H9 (cell line): ENCODE data around the gene TMCO6. TPM values are rescaled to one million over a fixed set of nuclear protein-coding genes. Genes with fewer than 3 reads are reported as not detected.
"Not testable (repeated sequence)": the region's sequence is repeated elsewhere in the genome, so short reads cannot be mapped to it uniquely, and the experiment has no call there.

Experiments
- DNase-seq: peaks from one replicate; pipeline ENCODE4 v3.0.0-alpha.2; 2017
- H2AFZ ChIP-seq: one replicate; pipeline ENCODE4 v1.6.1; 2013; ENCODE audit warnings: mild to moderate bottlenecking, low read length, control low read depth, moderate library complexity
- H2AK5ac ChIP-seq: 2 replicates; pipeline ENCODE4 v1.6.1; 2013; ENCODE audit warnings: low read length, control low read depth, mixed read lengths; ENCODE audit not compliant: insufficient read length
- H2BK120ac ChIP-seq: one replicate; pipeline ENCODE4 v1.6.1; 2013; ENCODE audit warnings: low read depth, mild to moderate bottlenecking, low read length, control low read depth, inconsistent platforms; ENCODE audit not compliant: poor library complexity, severe bottlenecking
- H2BK12ac ChIP-seq: 2 replicates; pipeline ENCODE4 v1.6.1; 2013; ENCODE audit warnings: low read length, control low read depth, mixed read lengths, low read depth; ENCODE audit not compliant: insufficient read length
- H2BK15ac ChIP-seq: 2 replicates; pipeline ENCODE4 v1.6.1; 2013; ENCODE audit warnings: low read depth, low read length, control low read depth
- H2BK20ac ChIP-seq: one replicate; pipeline ENCODE4 v1.6.1; 2013; ENCODE audit warnings: low read depth, mild to moderate bottlenecking, low read length, control low read depth, inconsistent platforms; ENCODE audit not compliant: poor library complexity, severe bottlenecking
- H2BK5ac ChIP-seq: 2 replicates; pipeline ENCODE4 v1.6.1; 2013; ENCODE audit warnings: low read length, control low read depth, mixed read lengths; ENCODE audit not compliant: insufficient read length
- H3K14ac ChIP-seq: 2 replicates; pipeline ENCODE4 v1.6.1; 2013; ENCODE audit warnings: low read length, control low read depth; ENCODE audit not compliant: insufficient read depth
- H3K18ac ChIP-seq: 2 replicates; pipeline ENCODE4 v1.6.1; 2013; ENCODE audit warnings: low read depth, mild to moderate bottlenecking, mixed read lengths, low read length, control low read depth; ENCODE audit not compliant: insufficient read length
- H3K23ac ChIP-seq: 2 replicates; pipeline ENCODE4 v1.6.1; 2013; ENCODE audit warnings: low read length, control low read depth, mixed read lengths, low read depth; ENCODE audit not compliant: insufficient read length
- H3K23me2 ChIP-seq: 2 replicates; pipeline ENCODE4 v1.6.1; 2013; ENCODE audit warnings: low read depth, mild to moderate bottlenecking, mixed read lengths, low read length, control low read depth; ENCODE audit not compliant: insufficient read length, poor library complexity, severe bottlenecking
- H3K27ac ChIP-seq: 2 replicates; pipeline ENCODE4 v1.5.1; 2013; ENCODE audit warnings: low read length, control low read depth, mixed read lengths, low read depth; ENCODE audit not compliant: insufficient read length
- H3K27me3 ChIP-seq: 2 replicates; pipeline ENCODE4 v1.6.1; 2013; ENCODE audit warnings: low read length, control low read depth, inconsistent platforms; ENCODE audit not compliant: insufficient read depth
- H3K4ac ChIP-seq: 2 replicates; pipeline ENCODE4 v1.6.1; 2013; ENCODE audit warnings: low read depth, mild to moderate bottlenecking, control low read depth, inconsistent platforms, low read length, moderate library complexity
- H3K4me1 ChIP-seq: 2 replicates; pipeline ENCODE4 v1.6.1; 2013; ENCODE audit warnings: low read length, control low read depth, inconsistent platforms; ENCODE audit not compliant: insufficient read depth
- H3K4me2 ChIP-seq: 2 replicates; pipeline ENCODE4 v1.6.1; 2013; ENCODE audit warnings: low read length, control low read depth, mixed read lengths; ENCODE audit not compliant: insufficient read length, insufficient read depth
- H3K56ac ChIP-seq: 2 replicates; pipeline ENCODE4 v1.6.1; 2013; ENCODE audit warnings: low read depth, mild to moderate bottlenecking, mixed read lengths, low read length, control low read depth; ENCODE audit not compliant: insufficient read length
- H3K79me1 ChIP-seq: 2 replicates; pipeline ENCODE4 v1.6.1; 2013; ENCODE audit warnings: low read depth, mild to moderate bottlenecking, moderate library complexity, low read length, control low read depth, inconsistent platforms; ENCODE audit not compliant: insufficient read depth, poor library complexity, severe bottlenecking
- H3K79me2 ChIP-seq: 2 replicates; pipeline ENCODE4 v1.6.1; 2013; ENCODE audit warnings: low read length, control low read depth, inconsistent platforms; ENCODE audit not compliant: insufficient read depth
- H3K9ac ChIP-seq: 2 replicates; pipeline ENCODE4 v1.6.1; 2013; ENCODE audit warnings: low read length, control low read depth, mixed read lengths; ENCODE audit not compliant: insufficient read length; ENCODE audit errors: extremely low read depth
- H3K9me3 ChIP-seq: one replicate; pipeline ENCODE4 v1.6.1; 2013; ENCODE audit warnings: low read depth, low read length, inconsistent platforms; ENCODE audit not compliant: control insufficient read depth
- H3T11ph ChIP-seq: one replicate; pipeline ENCODE4 v1.6.1; 2013; ENCODE audit warnings: mild to moderate bottlenecking, low read length, control low read depth, inconsistent platforms
- H4K20me1 ChIP-seq: one replicate; pipeline ENCODE4 v1.6.1; 2013; ENCODE audit not compliant: control insufficient read depth, insufficient read length, insufficient read depth
- H4K5ac ChIP-seq: 2 replicates; pipeline ENCODE4 v1.6.1; 2013; ENCODE audit warnings: low read depth, mild to moderate bottlenecking, mixed read lengths, low read length, control low read depth; ENCODE audit not compliant: insufficient read length
- H4K8ac ChIP-seq: replicated peaks from 2 replicates; pipeline ENCODE4 v1.6.1; 2013; ENCODE audit warnings: low read length, control low read depth, mixed read lengths, low read depth; ENCODE audit not compliant: insufficient read length
- H4K91ac ChIP-seq: 2 replicates; pipeline ENCODE4 v1.6.1; 2013; ENCODE audit warnings: low read depth, mild to moderate bottlenecking, moderate library complexity, mixed read lengths, low read length, control low read depth; ENCODE audit not compliant: insufficient read length
- H3K27ac Mint-ChIP-seq, 3 experiments: 2 replicates in 2 of 3; 3 replicates in 1 of 3; pipeline ENCODE4 v1.8.0; 2020 to 2021; ENCODE audit warnings: mixed read lengths in 3 of 3, mild to moderate bottlenecking in 1 of 3, moderate library complexity in 1 of 3
- H3K27me3 Mint-ChIP-seq: 2 replicates; pipeline ENCODE4 v1.8.0; 2021; ENCODE audit warnings: low read depth, mild to moderate bottlenecking, moderate library complexity, mixed read lengths
- H3K36me3 Mint-ChIP-seq, 3 experiments: 2 replicates in 2 of 3; 3 replicates in 1 of 3; pipeline ENCODE4 v1.8.0; 2020 to 2021; ENCODE audit warnings: low read depth in 3 of 3, mixed read lengths in 3 of 3; ENCODE audit not compliant: insufficient read depth in 1 of 3
- H3K4me1 Mint-ChIP-seq, 2 experiments: 2 replicates each; pipeline ENCODE4 v1.8.0; 2020; ENCODE audit warnings: mixed read lengths in 2 of 2
- H3K4me3 Mint-ChIP-seq, 2 experiments: 2 replicates in 1 of 2; 3 replicates in 1 of 2; pipeline ENCODE4 v1.8.0; 2020 to 2021; ENCODE audit warnings: mild to moderate bottlenecking in 2 of 2, mixed read lengths in 2 of 2, moderate library complexity in 1 of 2
- H3K9me3 Mint-ChIP-seq, 2 experiments: 2 replicates in 1 of 2; 3 replicates in 1 of 2; pipeline ENCODE4 v1.8.0; 2020; ENCODE audit warnings: mild to moderate bottlenecking in 2 of 2, mixed read lengths in 2 of 2, moderate library complexity in 1 of 2
- WGBS: extraction: QIAGEN DNeasy Blood & Tissue Kit; methylation state at CpG from one replicate; pipeline ENCODE4 v1.1.7; 2013; ENCODE audit warnings: missing lambda C conversion rate, low lambda C conversion rate, mixed read lengths; ENCODE audit not compliant: insufficient read length; ENCODE audit errors: extremely low coverage; 5-methylcytosine and 5-hydroxymethylcytosine counted together
- total RNA-seq: library from RNA; stranded (reverse); gene quantifications from 2 replicates; pipeline ENCODE4 v1.2.1, GENCODE V29; 2021
- TF ChIP-seq, protein P1 (sequence below): fragments of 200-600 bp; sonication (generic); conservative IDR thresholded peaks from 3 replicates; pipeline ENCODE4 v1.8.0; 2021; ENCODE audit warnings: antibody characterized with exemption, mild to moderate bottlenecking

TMCO6 gene
- total RNA-seq, 1 experiment from 2014 or later: 39.3 TPM

DNA sequence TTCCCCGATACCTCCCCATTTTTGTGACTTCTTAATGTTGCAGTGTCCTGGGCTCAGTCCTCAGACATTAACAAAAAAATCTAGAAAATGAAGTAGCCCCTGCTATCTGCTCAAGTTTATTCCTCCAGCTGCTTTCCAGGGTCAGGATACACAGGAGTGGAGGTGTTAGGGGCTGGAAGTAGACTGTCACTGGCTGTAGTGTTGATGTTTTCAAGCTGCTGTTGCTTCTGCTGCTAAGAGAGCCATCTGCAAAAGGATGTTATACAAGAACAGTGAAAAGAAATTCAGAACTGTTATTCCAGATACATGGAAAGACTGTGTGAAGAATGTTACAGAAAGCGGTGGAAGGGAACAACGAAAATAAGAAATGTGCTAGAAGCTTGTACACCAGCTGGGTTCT, 16.9 kb upstream of the TMCO6 start:
- Histone ChIP-seq H2BK20ac (no peak overlapping the region), H3K9ac (no peak overlapping the region), H3K4me1 (no peaks in the 10 kb centered on the region), H2AFZ (no peak overlapping the region), H3K4ac (no peak overlapping the region), H3K4me2 (no peak overlapping the region), H2BK15ac (no peak overlapping the region), H2BK5ac (no peak overlapping the region), H3K9me3 (peaks cover 9% of the 10 kb centered on the region), H4K20me1 (no peaks in the 10 kb centered on the region), H3K27me3 (no peaks in the 10 kb centered on the region), H2BK12ac (no peak overlapping the region), H3K23ac (no peak overlapping the region), H2BK120ac (no peak overlapping the region), H3K56ac (no peak overlapping the region), H3K14ac (no peak overlapping the region), H3K18ac (no peak overlapping the region), H4K91ac (no peak overlapping the region), H3K79me1 (no peaks in the 10 kb centered on the region), H3K23me2 (no peaks in the 10 kb centered on the region), H4K8ac (no peak overlapping the region), H3K27ac (no peak overlapping the region), H3T11ph (no peak overlapping the region), H3K79me2 (no peaks in the 10 kb centered on the region), H4K5ac (no peak overlapping the region), H2AK5ac (no peak overlapping the region)
- H3K36me3 Mint-ChIP-seq: peaks cover 0 to 6% (median 1%) of the 10 kb centered on the region in 3 experiments; a peak in 2 of 7 replicates
- H3K4me3 Mint-ChIP-seq: no peak overlapping the region
- no peak overlapping the region for H3K27ac Mint-ChIP-seq
- WGBS: no CpG with 5 or more reads among the region's 3 CpGs
- no peak for DNase-seq
- H3K9me3 Mint-ChIP-seq: peaks cover 64 to 68% of the 10 kb centered on the region in 2 experiments
- H3K27me3 Mint-ChIP-seq: peaks cover 28% of the 10 kb centered on the region
- H3K4me1 Mint-ChIP-seq: no peaks in the 10 kb centered on the region
- TF ChIP-seq, protein P1, sequence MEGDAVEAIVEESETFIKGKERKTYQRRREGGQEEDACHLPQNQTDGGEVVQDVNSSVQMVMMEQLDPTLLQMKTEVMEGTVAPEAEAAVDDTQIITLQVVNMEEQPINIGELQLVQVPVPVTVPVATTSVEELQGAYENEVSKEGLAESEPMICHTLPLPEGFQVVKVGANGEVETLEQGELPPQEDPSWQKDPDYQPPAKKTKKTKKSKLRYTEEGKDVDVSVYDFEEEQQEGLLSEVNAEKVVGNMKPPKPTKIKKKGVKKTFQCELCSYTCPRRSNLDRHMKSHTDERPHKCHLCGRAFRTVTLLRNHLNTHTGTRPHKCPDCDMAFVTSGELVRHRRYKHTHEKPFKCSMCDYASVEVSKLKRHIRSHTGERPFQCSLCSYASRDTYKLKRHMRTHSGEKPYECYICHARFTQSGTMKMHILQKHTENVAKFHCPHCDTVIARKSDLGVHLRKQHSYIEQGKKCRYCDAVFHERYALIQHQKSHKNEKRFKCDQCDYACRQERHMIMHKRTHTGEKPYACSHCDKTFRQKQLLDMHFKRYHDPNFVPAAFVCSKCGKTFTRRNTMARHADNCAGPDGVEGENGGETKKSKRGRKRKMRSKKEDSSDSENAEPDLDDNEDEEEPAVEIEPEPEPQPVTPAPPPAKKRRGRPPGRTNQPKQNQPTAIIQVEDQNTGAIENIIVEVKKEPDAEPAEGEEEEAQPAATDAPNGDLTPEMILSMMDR: no peak

DNA sequence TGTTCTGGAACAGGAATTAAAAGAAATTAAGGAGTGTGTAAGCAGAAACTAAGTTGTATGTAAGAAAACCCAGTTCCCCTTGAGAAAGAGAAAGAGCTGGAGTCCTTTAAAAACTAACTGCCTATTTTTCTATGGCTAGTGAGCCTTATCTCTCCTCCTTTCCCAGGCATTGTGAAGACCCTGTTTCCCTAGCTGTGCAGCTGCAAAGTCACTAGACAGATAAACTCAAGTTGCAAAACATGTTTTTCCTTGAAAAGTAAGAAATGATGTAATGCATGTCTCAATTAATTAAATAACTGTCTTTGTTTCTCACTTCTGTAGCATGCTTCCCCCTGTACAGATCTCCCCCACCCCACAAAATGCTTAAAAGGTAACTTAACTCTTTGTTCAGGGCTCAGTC, 16.2 kb upstream of the TMCO6 start:
- not testable (repeated sequence) for H4K20me1 ChIP-seq, H4K91ac ChIP-seq, H3K18ac ChIP-seq, H4K8ac ChIP-seq, H3K4me3 Mint-ChIP-seq, H2AK5ac ChIP-seq, DNase-seq, H2BK15ac ChIP-seq, H2BK20ac ChIP-seq, H2BK5ac ChIP-seq, H3K79me2 ChIP-seq, H3T11ph ChIP-seq, H3K4me1 Mint-ChIP-seq, H3K27me3 ChIP-seq, H3K23ac ChIP-seq, H3K14ac ChIP-seq, H4K5ac ChIP-seq, H3K9ac ChIP-seq, H3K4me1 ChIP-seq, H3K4me2 ChIP-seq, H3K27ac Mint-ChIP-seq, H2AFZ ChIP-seq, H3K79me1 ChIP-seq, H2BK12ac ChIP-seq, H3K4ac ChIP-seq, H3K27ac ChIP-seq, H3K23me2 ChIP-seq, H3K56ac ChIP-seq, H2BK120ac ChIP-seq
- peaks cover 10% of the 10 kb centered on the region for H3K9me3 ChIP-seq
- H3K36me3 Mint-ChIP-seq: peaks cover 2 to 12% (median 5%) of the 10 kb centered on the region in 3 experiments; a peak in 6 of 7 replicates
- peaks cover 28% of the 10 kb centered on the region for H3K27me3 Mint-ChIP-seq
- peaks cover 65 to 71% of the 10 kb centered on the region in 2 experiments for H3K9me3 Mint-ChIP-seq
